Neural progenitor cell (in vitro differentiated cells): Measurements from ENCODE around the gene FBXL5. TPM values are rescaled to one million over a fixed set of nuclear protein-coding genes. Genes with fewer than 3 reads are reported as not detected.

Source experiments
- DNase-seq: peaks from one replicate; pipeline ENCODE4 v3.0.0-alpha.2; 2016; ENCODE audit warnings: low spot score
- H2AFZ ChIP-seq: fragments of 200-600 bp; sonication (generic); replicated peaks from 2 replicates; pipeline ENCODE4 v1.6.1; 2016; ENCODE audit warnings: antibody characterized with exemption
- H3F3A ChIP-seq: fragments of 200-600 bp; sonication (generic); 2 replicates; pipeline ENCODE4 v1.6.1; 2016; ENCODE audit warnings: antibody characterized with exemption, low read depth
- H3K27ac ChIP-seq: fragments of 200-600 bp; sonication (generic); 2 replicates; pipeline ENCODE4 v1.5.1; 2016; ENCODE audit warnings: mild to moderate bottlenecking
- H3K27me3 ChIP-seq: fragments of 200-600 bp; sonication (generic); 2 replicates; pipeline ENCODE4 v1.6.1; 2016; ENCODE audit warnings: mild to moderate bottlenecking, moderate library complexity
- H3K36me3 ChIP-seq: fragments of 200-600 bp; sonication (generic); 2 replicates; pipeline ENCODE4 v1.5.1; 2016
- H3K4me1 ChIP-seq: fragments of 200-600 bp; sonication (generic); 2 replicates; pipeline ENCODE4 v1.6.1; 2016; ENCODE audit warnings: mixed run types
- H3K4me2 ChIP-seq: fragments of 200-600 bp; sonication (generic); 2 replicates; pipeline ENCODE4 v1.6.1; 2016
- H3K4me3 ChIP-seq: fragments of 200-600 bp; sonication (generic); 2 replicates; pipeline ENCODE4 v1.5.1; 2016
- H3K79me2 ChIP-seq: fragments of 200-600 bp; sonication (generic); 2 replicates; pipeline ENCODE4 v1.6.1; 2016; ENCODE audit warnings: low read depth
- H3K9ac ChIP-seq: fragments of 200-600 bp; sonication (generic); 2 replicates; pipeline ENCODE4 v1.6.1; 2016
- H3K9me3 ChIP-seq: fragments of 200-600 bp; sonication (generic); 2 replicates; pipeline ENCODE4 v1.5.1; 2016; ENCODE audit warnings: low read depth
- H4K20me1 ChIP-seq: fragments of 200-600 bp; sonication (generic); 2 replicates; pipeline ENCODE4 v1.6.1; 2016; ENCODE audit warnings: low read depth
- H3K27ac Mint-ChIP-seq: 3 replicates; pipeline ENCODE4 v1.8.0; 2021; ENCODE audit warnings: mixed read lengths
- H3K27me3 Mint-ChIP-seq: 2 replicates; pipeline ENCODE4 v1.8.0; 2022; ENCODE audit warnings: low read depth, mild to moderate bottlenecking, inconsistent platforms, moderate library complexity, mixed read lengths; ENCODE audit not compliant: insufficient read depth
- H3K36me3 Mint-ChIP-seq: 3 replicates; pipeline ENCODE4 v1.8.0; 2021; ENCODE audit warnings: mixed read lengths
- H3K4me1 Mint-ChIP-seq: 3 replicates; pipeline ENCODE4 v1.8.0; 2021; ENCODE audit warnings: mixed read lengths
- H3K4me3 Mint-ChIP-seq: 3 replicates; pipeline ENCODE4 v1.8.0; 2021; ENCODE audit warnings: mild to moderate bottlenecking, moderate library complexity, mixed read lengths
- H3K9me3 Mint-ChIP-seq: 3 replicates; pipeline ENCODE4 v1.8.0; 2020; ENCODE audit warnings: mixed read lengths
- CTCF ChIP-seq: fragments of 200-600 bp; sonication (generic); IDR thresholded peaks from 2 replicates; pipeline ENCODE4 v1.5.1; 2017; ENCODE audit warnings: antibody characterized with exemption, mild to moderate bottlenecking
- EZH2 ChIP-seq: fragments of 200-600 bp; sonication (generic); IDR thresholded peaks from 2 replicates; pipeline ENCODE4 v1.6.1; 2017; ENCODE audit warnings: antibody characterized with exemption, mild to moderate bottlenecking, moderate library complexity
- EZH2phosphoT487 ChIP-seq: fragments of 200-600 bp; sonication (generic); IDR thresholded peaks from 2 replicates; pipeline ENCODE4 v1.6.1; 2017; ENCODE audit warnings: antibody characterized with exemption
- total RNA-seq: library from RNA; depleted of rRNA; stranded (reverse); fragments of >200 nt; gene quantifications from 2 replicates; pipeline ENCODE4 v1.2.3, GENCODE V29; 2015; ENCODE audit warnings: low replicate concordance

The FBXL5 gene
- total RNA-seq, 1 donor from 2014 or later = 87.9 TPM

GRCh38 chr4:15584785-15585184 is 70.4 kb downstream of the FBXL5 start:
- Mint-ChIP-seq H3K9me3 (peaks cover 2% of the 10 kb centered on the region), H3K27me3 (no peaks in the 10 kb centered on the region), H3K4me3 (no peak overlapping the region), H3K27ac (no peak overlapping the region), H3K36me3 (peaks cover 28% of the 10 kb centered on the region), H3K4me1 (no peaks in the 10 kb centered on the region)
- TF ChIP-seq CTCF (no peak), EZH2 (no peak), EZH2phosphoT487 (no peak)
- Histone ChIP-seq H3K4me3 (no peak overlapping the region), H3K27ac (no peak overlapping the region), H3K9me3 (no peaks in the 10 kb centered on the region), H3F3A (no peaks in the 10 kb centered on the region), H3K4me1 (no peaks in the 10 kb centered on the region), H3K27me3 (no peaks in the 10 kb centered on the region), H2AFZ (no peak overlapping the region), H3K4me2 (no peak overlapping the region), H3K9ac (no peak overlapping the region), H3K36me3 (peaks cover 3% of the 10 kb centered on the region), H3K79me2 (no peaks in the 10 kb centered on the region), H4K20me1 (no peaks in the 10 kb centered on the region)
- no peak for DNase-seq

- no peaks in the 10 kb centered on the region for H3K9me3 Mint-ChIP-seq
- Histone ChIP-seq H3K27me3 (no peaks in the 10 kb centered on the region), H3K9me3 (no peaks in the 10 kb centered on the region), H3F3A (no peaks in the 10 kb centered on the region), H3K9ac (no peak overlapping the region), H3K36me3 (no peaks in the 10 kb centered on the region), H3K27ac (no peak overlapping the region), H3K79me2 (no peaks in the 10 kb centered on the region), H3K4me1 (no peaks in the 10 kb centered on the region), H3K4me2 (no peak overlapping the region), H4K20me1 (no peaks in the 10 kb centered on the region), H3K4me3 (no peak overlapping the region), H2AFZ (no peak overlapping the region)
- H3K36me3 Mint-ChIP-seq = peaks cover 3% of the 10 kb centered on the region
- H3K4me1 Mint-ChIP-seq = no peaks in the 10 kb centered on the region
- DNase-seq = no peak
- no peak overlapping the region for H3K4me3 Mint-ChIP-seq
- H3K27ac Mint-ChIP-seq = no peak overlapping the region
- H3K27me3 Mint-ChIP-seq = no peaks in the 10 kb centered on the region
- TF ChIP-seq EZH2phosphoT487 (no peak), CTCF (no peak), EZH2 (no peak)
Measured at GRCh38 chr4:15577508-15577907, 77.6 kb downstream of the FBXL5 start.

- Mint-ChIP-seq H3K9me3 (no peaks in the 10 kb centered on the region), H3K27ac (no peak overlapping the region), H3K4me1 (no peaks in the 10 kb centered on the region), H3K4me3 (no peak overlapping the region), H3K27me3 (no peaks in the 10 kb centered on the region), H3K36me3 (peaks cover 1% of the 10 kb centered on the region)
- Histone ChIP-seq H4K20me1 (no peaks in the 10 kb centered on the region), H3F3A (no peaks in the 10 kb centered on the region), H3K9me3 (no peaks in the 10 kb centered on the region), H3K79me2 (no peaks in the 10 kb centered on the region), H3K36me3 (no peaks in the 10 kb centered on the region), H3K27me3 (no peaks in the 10 kb centered on the region), H3K4me3 (no peak overlapping the region), H2AFZ (no peak overlapping the region), H3K27ac (no peak overlapping the region), H3K4me2 (no peak overlapping the region), H3K9ac (no peak overlapping the region), H3K4me1 (no peaks in the 10 kb centered on the region)
- TF ChIP-seq CTCF (no peak), EZH2phosphoT487 (no peak), EZH2 (no peak)
- peak; percentile 8 for DNase-seq
Measured at GRCh38 chr4:15575966-15576365, 79.2 kb downstream of the FBXL5 start.
